TTC549 (cell line): Measurements from ENCODE around the gene S100A9.
"Not testable (repeated sequence)": the region's sequence is repeated elsewhere in the genome, so short reads cannot be mapped to it uniquely, and the experiment has no call there.

Source experiments
- FAIRE-seq: peaks from 2 replicates; lab custom pipeline; 2012; peaks lifted over from hg19 to GRCh38; lab: Jason Lieb, UNC

Gene S100A9

DNA sequence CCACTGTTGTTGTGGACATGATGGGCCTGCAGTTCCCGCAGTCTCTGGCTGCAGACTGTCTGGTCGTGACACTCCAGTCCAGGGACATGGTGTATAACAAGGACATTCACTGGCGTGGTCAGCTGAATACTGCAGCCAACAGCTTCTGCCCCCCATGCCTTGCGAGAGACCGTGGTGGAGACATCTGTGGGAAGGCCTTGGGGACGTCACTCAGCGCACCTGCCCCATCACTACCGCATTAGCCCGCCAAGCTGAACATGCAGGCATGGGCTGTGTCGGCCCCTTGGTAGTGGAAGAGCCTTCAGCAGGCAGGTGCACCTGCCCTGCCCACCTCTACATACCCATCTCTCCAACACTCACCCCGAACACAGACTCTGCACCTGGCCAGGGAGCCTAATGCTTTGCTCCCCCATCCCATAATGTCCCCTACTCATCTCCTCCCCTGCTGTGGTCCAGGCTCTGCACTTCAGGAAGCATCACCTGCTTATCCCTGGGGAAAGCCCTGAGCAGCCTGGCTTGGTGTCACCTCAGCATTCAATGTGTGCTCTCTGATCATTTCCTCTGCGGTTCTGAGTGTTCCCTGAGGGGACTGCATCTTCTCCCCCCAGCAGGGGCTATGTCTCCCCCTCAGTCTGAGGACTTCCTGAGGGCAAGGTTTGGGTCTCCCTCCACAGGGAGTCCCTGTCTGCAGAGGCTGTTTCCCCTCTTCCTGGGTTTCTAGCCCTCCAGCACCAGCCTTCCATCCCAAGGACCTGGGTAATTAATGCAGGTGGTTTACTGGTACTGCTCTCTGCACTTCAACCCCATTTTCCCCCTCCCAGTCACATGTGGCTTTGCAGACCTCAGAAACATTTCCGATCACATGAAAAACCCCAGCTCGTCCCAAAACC lies 12.2 kb upstream of the S100A9 start:
- no peak for FAIRE-seq

DNA sequence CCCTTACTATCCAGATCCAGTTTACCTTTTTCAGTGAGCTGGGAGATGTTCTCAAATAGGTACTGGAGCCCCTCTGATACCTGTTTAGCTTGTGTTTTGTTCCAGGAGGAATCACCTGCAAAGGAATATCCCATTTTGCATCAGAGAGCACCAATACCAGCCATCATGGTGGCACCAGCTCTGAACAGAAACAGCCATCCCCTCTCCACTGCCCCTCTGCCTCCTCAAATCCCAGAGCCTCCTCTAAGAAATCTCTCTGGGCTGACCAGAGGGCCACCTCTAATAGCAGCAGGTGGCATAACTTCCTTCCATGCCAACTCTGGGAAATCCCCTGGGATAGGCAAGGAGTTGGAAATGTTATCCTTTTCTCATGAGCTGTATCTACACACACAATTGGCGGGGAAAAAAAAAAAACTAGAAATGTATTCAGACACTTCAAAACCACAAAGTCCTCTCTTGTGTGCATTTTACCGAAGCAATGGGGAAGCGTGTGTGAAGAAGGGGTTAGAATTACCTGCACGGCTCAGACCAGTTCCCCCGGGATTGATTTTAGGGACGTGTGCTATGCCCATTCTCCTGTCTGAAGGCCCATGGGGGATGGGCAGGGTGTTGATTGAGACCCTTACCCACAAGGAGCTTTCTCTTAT lies 11.5 kb upstream of the S100A9 start:
- no peak for FAIRE-seq

- FAIRE-seq, result not testable (repeated sequence)
Observed at GRCh38 chr1:153347049-153347448, 10.6 kb upstream of the S100A9 start.

DNA sequence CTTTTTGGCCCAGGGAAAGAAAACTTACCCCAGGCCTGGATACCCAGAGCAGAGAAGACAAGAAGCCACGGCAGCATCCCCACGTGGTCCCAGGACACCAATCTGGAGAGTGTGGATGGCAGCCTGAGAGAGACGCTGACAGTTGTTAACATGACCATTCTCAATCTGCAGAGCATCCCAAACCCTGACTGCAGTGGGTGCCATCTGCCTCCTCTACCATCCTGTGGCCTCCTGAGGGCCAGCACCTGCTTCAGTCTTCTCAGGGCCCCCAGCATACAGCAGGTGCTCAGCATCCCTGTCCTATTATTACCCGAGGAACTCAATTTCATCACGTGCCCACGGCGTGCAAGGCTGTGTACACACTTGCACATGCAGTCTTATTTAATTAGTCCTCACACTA lies 9.8 kb upstream of the S100A9 start:
- no peak for FAIRE-seq

DNA sequence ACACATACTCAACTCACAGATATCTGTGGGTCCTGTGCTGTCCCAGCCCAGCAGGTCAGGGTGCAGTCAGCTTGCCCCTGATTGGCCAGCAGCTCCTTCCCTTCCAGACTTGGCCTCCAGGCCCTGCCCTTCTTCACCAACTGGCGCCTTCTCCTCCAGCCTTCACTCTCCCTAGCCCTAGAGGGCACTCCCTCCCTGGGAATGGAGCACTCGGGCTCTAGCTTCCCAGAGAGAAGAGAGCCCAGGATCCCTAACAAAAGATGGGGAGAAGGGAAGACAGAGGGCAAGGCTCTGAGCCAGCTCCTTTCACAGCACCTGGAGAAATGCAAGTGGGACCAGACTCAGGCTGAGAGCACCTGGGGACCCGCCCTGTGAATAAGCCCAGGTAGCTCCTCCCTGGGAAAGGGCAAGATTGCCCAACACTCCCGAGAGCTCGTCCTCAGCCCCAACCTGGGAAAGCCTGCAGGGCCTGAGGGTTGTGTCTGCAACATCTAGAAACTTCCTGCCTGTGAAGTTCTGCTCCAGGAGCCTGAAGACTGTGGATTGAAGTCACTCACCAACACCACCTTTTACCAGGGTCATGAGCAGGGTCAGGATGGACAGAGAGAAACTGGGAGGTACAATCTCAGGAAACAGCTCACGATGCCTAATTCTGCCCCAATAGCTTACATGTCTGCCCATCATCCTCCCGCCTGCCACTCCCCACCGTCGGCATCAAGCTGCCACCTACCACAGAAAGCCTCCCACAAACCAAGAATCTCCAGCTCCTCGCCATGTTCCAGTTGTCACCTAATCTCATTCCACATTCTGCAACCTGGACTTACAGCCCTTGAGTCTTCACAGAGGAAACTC lies 8.9 kb upstream of the S100A9 start, which contains the start of gene PGLYRP4:
Gene PGLYRP4 (minus strand): TSS at position 331 of the 852 bp plus-strand sequence. CDS start 909 bp downstream, outside the sequence.
- FAIRE-seq, result no peak

- FAIRE-seq, result no peak
Observed at GRCh38 chr1:153349363-153350320, 8.0 kb upstream of the S100A9 start.

DNA sequence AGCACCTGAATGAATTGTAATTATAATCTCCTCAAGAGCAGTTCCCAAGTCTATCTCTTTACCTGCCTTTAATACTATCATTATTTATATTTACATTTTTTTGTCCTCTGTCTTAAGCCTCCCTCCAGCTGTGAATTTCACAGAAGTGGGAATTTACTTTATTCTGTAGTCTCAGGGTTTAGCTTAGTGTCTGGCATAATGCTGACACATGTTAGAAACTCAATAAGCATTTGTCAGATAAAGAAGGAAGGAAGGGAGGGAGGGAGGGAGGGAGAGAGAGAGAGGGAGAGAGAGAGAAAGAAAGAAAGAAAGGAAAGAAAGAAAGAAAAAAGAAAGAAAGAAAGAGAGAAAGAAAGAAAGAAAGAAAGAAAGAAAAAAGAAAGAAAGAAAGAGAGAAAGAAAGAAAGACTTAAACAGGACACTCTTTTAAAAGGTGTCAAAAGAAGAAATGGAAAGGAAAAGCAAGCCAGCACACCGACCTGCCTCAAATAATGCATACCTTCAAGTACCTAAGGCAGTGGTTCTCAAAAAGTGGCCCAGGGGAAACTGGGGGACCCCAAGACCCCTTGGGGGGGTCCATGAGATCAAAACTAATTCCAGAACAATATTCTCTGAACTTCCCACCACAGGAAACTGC lies 7.2 kb upstream of the S100A9 start:
- no peak for FAIRE-seq

DNA sequence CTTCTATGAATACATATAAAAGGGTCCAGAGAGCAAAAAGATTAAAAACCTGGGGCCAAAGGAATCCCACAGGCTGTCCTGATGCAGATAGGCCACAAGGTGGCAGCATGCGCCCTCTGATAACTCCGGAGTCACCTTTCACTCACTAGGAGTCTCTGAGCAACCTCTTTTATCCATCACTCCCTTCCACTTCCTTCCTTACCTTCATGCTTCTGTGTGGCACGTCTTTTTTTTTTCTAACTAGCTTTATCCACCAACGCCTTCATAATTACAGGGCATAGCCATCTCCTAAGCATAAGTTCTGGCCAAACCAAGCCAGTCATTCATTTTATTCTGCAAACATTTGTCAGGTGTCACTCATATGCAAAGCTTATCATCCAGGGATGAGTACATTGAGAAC lies 5.1 kb upstream of the S100A9 start:
- peak; percentile 92 for FAIRE-seq

DNA sequence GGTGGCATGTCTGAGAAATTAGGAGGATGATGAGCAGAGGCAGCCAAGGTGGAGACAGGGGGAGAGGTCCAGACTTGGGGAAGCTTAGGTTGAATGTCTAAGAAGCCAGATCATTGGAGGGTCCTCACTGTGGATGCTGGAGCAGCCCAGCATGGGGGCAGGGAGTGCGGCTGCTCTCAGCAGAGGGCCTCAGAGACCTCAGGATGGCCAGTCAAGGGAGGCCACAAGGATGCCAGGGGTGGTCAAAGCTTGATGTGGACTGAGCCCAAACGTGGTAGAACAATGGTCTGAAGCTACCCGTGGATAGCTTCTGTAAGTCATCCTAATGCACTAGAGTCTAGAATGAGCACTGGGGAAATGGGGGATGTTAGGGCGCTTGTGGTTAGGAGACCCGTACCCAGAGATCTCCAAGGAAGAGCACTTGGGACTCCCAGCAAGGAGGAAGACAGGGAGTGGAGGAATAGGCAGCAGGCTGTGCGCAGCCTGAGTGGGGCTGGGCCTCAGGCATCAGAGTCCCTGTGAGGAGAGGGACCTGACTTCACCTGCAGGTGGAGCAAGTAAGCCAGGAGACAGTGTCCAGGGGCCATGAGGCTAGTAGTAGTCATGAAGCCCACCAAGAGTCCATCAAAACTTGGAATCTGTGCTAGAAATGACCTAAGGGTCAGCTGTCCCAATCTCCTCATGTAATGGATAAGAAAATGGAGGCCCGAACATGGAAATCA lies 4.3 kb upstream of the S100A9 start:
- FAIRE-seq, result no peak

GRCh38 chr1:153354515-153355193 lies 3.0 kb upstream of the S100A9 start:
- no peak for FAIRE-seq

DNA sequence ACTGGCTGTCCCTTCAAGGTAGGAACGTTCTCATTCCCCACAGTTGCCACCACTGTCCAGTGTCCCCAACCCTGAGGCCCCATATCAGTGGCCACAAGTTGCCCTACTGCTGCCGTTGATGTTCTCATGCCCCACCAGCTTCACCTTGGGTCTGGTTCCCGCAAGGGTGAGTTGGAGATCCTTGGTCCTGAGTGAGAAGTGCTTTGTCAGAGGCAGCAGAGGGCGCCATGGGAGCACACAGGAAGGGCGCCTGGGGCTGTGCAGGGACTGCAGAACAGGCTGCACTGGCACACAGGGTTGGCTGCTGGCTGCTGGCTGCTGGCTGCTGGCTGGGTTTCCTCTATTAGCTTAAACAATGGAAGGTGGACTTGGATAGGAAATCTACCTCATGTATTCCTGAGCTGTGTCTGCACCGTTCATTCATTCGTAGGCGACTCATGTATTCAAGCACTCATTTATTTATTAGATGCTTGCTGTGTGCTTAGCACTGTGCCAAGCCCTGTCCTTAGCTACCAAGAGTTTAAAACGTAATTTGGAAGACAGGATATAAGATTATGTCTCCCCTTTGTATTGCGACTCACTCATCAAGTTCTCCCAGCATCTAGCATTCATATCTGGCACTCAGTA lies 2.1 kb upstream of the S100A9 start:
- FAIRE-seq, result peak; percentile 68

DNA sequence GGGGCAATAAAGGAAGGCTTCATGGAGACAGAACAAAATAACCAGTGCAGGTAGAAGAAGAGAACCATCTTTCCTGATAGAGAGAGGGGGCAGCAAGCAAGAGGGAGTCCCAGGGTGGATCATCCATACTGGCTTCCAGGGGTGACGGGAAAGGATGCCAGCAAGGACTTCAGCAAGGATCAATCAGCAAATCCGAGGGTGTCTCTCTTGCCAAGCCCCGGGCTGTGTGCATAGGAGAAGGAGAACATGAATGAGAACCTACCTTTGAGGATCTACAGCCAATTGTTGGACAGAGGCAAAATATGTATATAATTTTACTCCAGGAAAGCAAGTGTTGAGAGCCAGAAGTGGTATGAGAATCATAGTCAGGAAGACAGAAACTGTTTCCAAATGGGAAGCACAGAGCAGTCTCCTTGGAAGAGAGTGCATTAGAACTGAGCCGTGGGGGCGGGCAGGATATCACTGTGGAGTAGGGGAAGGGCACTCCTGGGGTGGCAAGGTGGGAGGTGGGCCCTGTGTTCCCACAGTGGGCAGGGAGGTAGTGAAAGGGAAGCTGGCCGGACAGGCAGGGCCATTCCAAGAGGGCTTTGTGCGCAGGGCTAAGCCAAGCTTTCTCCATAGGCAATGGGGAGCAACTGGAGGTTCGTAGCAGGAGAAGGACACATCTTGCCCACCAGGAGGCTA lies 1.1 kb upstream of the S100A9 start:
- no peak for FAIRE-seq

DNA sequence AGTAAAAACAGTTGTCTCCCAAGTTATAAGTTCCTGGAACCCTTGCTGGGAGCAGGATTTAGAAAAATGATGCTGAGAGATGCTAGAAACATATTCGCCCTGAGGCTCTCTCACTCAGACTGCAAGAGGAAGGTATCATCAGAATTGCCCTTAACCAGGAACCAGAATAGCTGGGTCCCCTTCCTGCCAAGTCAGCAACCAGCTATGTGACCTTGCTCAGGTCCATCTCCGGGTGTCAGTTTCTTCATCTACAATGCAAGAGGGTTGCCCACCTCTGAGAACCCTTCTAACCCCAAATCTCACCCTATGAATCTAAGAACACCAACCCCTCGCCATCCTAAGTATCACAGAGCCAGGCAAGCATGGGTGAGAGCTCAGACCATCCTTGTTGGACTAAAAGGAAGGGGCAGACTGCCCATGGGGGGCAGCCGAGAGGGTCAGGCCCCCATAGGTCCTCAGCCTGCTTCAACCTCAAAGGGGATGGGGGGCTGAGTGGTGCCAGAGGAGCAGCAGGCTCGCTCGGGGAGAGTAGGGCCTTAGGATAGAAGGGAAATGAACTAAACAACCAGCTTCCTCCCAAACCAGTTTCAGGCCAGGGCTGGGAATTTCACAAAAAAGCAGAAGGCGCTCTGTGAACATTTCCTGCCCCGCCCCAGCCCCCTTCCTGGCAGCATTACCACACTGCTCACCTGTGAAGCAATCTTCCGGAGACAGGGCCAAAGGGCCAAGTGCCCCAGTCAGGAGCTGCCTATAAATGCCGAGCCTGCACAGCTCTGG lies 390 bp upstream of the S100A9 start:
- FAIRE-seq, result no peak

DNA sequence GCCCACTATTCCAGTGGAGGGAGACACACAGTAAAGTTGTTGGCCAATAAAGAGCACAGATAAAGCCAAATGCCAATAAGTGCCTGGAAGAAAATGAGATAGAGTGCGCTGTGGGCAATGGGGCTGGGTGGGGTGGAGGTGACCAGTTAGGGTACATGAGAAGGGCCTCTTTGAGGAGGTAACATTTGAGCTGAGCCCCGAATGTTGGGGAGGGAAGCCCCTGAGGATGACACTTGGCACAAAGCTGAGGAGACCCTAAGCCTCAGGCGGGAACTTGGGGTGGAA lies 979 bp downstream of the S100A9 start:
- FAIRE-seq, result no peak

DNA sequence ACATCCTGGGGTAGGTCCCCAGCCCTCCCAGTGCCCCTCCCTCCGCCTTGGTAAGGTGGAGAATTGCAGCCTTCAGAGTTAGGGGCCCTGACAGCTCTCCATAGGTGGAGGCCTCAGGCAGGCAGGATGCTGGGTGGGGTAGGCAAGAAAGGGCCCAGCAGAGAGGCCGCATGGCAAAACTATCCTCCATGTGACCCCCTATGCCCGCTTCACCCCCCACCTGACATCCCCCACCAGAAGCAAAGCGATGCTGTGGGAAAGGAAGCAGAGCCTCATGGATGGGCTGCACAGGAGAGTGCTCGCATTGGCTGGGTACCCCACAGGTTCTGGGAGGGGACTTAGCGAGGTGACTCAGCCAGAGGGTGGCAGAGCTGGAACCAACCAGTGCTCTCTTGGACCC lies 1.6 kb downstream of the S100A9 start:
- FAIRE-seq, result no peak

DNA sequence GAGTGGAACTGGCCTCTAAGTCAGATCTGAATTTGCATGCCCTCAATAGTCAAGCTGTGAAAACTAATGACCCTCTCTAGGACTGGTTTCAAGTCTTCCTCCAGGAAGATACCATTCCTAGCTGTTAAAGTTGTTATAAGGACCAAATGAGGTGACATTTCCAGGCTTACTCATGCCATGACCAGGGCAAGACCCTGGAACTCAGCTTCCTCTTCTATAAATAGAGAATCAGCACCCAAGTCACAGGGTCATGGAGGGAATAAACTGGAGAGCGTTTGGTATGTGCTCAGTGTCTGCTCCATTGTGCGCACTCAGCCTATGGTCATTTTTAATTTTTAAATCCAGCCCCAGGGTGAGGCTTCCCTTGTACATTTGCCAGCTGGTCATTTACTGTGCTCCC lies 2.5 kb downstream of the S100A9 start:
- FAIRE-seq, result no peak

GRCh38 chr1:153360592-153361479 lies 3.2 kb downstream of the S100A9 start:
- FAIRE-seq, result no peak
